Measurements from ENCODE around the gene CHCHD3. TPM values are rescaled to one million over a fixed set of nuclear protein-coding genes. Genes with fewer than 3 reads are reported as not detected.

CHCHD3 gene
- total RNA-seq, 1 experiment from 2014 or later = 114 TPM

DNA sequence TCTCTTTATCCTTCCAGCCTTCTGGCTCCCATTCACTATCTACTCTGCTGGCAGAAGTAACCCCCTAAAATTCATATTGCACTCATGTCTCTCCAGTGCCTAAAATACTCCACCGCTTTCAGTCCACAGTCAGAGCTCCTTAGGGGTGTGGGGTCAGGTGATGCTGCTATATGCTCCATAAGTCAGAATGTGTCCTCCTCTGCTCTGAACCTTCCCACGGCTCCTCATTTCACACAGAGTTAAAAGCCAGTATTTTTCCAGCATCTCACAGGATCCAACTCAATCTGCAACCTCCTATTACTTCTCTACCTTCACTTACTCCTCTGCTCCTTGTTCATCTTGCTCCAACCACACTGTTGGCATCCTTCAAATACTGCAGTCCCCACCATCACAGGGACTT lies 31.1 kb upstream of the CHCHD3 start (continued):
- TF ChIP-seq, protein P1, sequence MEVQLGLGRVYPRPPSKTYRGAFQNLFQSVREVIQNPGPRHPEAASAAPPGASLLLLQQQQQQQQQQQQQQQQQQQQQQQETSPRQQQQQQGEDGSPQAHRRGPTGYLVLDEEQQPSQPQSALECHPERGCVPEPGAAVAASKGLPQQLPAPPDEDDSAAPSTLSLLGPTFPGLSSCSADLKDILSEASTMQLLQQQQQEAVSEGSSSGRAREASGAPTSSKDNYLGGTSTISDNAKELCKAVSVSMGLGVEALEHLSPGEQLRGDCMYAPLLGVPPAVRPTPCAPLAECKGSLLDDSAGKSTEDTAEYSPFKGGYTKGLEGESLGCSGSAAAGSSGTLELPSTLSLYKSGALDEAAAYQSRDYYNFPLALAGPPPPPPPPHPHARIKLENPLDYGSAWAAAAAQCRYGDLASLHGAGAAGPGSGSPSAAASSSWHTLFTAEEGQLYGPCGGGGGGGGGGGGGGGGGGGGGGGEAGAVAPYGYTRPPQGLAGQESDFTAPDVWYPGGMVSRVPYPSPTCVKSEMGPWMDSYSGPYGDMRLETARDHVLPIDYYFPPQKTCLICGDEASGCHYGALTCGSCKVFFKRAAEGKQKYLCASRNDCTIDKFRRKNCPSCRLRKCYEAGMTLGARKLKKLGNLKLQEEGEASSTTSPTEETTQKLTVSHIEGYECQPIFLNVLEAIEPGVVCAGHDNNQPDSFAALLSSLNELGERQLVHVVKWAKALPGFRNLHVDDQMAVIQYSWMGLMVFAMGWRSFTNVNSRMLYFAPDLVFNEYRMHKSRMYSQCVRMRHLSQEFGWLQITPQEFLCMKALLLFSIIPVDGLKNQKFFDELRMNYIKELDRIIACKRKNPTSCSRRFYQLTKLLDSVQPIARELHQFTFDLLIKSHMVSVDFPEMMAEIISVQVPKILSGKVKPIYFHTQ (CRISPR knock-in tag; IDR thresholded peaks at IDR 0.05) = no peak

DNA sequence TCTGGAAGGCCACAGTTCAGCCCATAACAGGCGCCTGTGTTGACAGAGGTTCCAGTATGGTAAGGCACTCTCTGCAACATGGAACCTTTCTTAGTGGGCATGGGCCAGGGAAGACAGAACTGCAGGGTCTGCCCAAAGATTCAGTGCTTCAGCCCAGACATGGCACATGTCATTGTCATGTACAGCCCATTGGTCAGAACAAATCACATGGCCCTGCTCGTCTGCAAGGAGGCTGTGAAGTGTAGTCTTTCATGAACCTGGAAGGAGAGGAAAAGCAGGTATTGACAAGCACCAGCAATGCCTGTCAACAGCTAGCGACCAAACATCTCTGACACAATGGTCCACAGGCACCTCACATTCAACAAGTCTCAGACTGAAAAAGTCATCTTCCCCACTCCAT lies 30.4 kb upstream of the CHCHD3 start:
- Mint-ChIP-seq H3K27me3 (ENCODE audit: low read depth) (no peaks in the 10 kb centered on the region; the same call in 1 of the 2 replicates), H3K4me1 (peaks cover 20% of the 10 kb centered on the region), H3K27ac (no peak overlapping the region), H3K4me3 (no peak overlapping the region), H3K36me3 (peaks cover 23% of the 10 kb centered on the region), H3K9me3 (peaks cover 50% of the 10 kb centered on the region)
- DNase-seq (ENCODE audit: low spot score) (no peak), ATAC-seq (no peak)
- ChIA-PET CTCF (no interaction called here), POLR2A (no interaction called here)
- TF ChIP-seq FOXJ3 (CRISPR knock-in tag; IDR thresholded peaks at IDR 0.05; ENCODE audit: borderline replicate concordance) (no peak), NFE2L1 (CRISPR knock-in tag; IDR thresholded peaks at IDR 0.05) (no peak), SOX15 (CRISPR knock-in tag; IDR thresholded peaks at IDR 0.05) (no peak), ZNF121 (CRISPR knock-in tag; IDR thresholded peaks at IDR 0.05) (no peak), ZNF396 (CRISPR knock-in tag; IDR thresholded peaks at IDR 0.05; ENCODE audit: borderline replicate concordance) (no peak), RELA (CRISPR knock-in tag; IDR thresholded peaks at IDR 0.05; ENCODE audit: borderline replicate concordance) (no peak)
- TF ChIP-seq, protein P2, sequence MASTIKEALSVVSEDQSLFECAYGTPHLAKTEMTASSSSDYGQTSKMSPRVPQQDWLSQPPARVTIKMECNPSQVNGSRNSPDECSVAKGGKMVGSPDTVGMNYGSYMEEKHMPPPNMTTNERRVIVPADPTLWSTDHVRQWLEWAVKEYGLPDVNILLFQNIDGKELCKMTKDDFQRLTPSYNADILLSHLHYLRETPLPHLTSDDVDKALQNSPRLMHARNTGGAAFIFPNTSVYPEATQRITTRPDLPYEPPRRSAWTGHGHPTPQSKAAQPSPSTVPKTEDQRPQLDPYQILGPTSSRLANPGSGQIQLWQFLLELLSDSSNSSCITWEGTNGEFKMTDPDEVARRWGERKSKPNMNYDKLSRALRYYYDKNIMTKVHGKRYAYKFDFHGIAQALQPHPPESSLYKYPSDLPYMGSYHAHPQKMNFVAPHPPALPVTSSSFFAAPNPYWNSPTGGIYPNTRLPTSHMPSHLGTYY (CRISPR knock-in tag; IDR thresholded peaks at IDR 0.05) = no peak
- TF ChIP-seq, protein P3, sequence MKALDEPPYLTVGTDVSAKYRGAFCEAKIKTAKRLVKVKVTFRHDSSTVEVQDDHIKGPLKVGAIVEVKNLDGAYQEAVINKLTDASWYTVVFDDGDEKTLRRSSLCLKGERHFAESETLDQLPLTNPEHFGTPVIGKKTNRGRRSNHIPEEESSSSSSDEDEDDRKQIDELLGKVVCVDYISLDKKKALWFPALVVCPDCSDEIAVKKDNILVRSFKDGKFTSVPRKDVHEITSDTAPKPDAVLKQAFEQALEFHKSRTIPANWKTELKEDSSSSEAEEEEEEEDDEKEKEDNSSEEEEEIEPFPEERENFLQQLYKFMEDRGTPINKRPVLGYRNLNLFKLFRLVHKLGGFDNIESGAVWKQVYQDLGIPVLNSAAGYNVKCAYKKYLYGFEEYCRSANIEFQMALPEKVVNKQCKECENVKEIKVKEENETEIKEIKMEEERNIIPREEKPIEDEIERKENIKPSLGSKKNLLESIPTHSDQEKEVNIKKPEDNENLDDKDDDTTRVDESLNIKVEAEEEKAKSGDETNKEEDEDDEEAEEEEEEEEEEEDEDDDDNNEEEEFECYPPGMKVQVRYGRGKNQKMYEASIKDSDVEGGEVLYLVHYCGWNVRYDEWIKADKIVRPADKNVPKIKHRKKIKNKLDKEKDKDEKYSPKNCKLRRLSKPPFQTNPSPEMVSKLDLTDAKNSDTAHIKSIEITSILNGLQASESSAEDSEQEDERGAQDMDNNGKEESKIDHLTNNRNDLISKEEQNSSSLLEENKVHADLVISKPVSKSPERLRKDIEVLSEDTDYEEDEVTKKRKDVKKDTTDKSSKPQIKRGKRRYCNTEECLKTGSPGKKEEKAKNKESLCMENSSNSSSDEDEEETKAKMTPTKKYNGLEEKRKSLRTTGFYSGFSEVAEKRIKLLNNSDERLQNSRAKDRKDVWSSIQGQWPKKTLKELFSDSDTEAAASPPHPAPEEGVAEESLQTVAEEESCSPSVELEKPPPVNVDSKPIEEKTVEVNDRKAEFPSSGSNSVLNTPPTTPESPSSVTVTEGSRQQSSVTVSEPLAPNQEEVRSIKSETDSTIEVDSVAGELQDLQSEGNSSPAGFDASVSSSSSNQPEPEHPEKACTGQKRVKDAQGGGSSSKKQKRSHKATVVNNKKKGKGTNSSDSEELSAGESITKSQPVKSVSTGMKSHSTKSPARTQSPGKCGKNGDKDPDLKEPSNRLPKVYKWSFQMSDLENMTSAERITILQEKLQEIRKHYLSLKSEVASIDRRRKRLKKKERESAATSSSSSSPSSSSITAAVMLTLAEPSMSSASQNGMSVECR (CRISPR knock-in tag; IDR thresholded peaks at IDR 0.05; ENCODE audit: borderline replicate concordance) = no peak

DNA sequence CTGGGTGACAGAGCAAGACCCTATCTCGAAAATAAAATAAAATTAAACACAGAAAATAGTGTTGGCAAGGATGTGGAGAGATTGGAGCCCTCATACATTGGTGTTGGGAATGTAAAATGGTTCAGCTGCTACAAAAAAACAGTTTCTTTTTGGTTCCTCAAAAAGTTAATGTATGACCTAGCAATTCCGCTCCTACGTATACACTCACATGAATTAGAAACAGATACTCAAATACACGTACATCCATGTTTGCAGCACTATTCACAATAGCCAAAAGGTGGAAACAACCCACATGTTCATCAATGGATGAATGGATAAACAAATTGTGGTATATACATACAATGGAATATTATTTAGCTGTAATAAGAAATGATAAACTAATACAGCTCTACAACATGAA lies 28.4 kb upstream of the CHCHD3 start:
- ATAC-seq (no peak), DNase-seq (ENCODE audit: low spot score) (no peak)
- Mint-ChIP-seq H3K9me3 (peaks cover 50% of the 10 kb centered on the region), H3K27me3 (ENCODE audit: low read depth) (no peaks in the 10 kb centered on the region; the same call in 1 of the 2 replicates), H3K27ac (no peak overlapping the region), H3K4me1 (peaks cover 15% of the 10 kb centered on the region), H3K36me3 (peaks cover 23% of the 10 kb centered on the region), H3K4me3 (no peak overlapping the region)
- POLR2A ChIA-PET = no interaction called here
- CTCF ChIA-PET = no interaction called here
- TF ChIP-seq ZNF263 (CRISPR knock-in tag; IDR thresholded peaks at IDR 0.05; ENCODE audit: low read depth) = no peak
- no peak for TF ChIP-seq ZNF671 (CRISPR knock-in tag; IDR thresholded peaks at IDR 0.05)
- TF ChIP-seq, protein P4, sequence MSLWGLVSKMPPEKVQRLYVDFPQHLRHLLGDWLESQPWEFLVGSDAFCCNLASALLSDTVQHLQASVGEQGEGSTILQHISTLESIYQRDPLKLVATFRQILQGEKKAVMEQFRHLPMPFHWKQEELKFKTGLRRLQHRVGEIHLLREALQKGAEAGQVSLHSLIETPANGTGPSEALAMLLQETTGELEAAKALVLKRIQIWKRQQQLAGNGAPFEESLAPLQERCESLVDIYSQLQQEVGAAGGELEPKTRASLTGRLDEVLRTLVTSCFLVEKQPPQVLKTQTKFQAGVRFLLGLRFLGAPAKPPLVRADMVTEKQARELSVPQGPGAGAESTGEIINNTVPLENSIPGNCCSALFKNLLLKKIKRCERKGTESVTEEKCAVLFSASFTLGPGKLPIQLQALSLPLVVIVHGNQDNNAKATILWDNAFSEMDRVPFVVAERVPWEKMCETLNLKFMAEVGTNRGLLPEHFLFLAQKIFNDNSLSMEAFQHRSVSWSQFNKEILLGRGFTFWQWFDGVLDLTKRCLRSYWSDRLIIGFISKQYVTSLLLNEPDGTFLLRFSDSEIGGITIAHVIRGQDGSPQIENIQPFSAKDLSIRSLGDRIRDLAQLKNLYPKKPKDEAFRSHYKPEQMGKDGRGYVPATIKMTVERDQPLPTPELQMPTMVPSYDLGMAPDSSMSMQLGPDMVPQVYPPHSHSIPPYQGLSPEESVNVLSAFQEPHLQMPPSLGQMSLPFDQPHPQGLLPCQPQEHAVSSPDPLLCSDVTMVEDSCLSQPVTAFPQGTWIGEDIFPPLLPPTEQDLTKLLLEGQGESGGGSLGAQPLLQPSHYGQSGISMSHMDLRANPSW (CRISPR knock-in tag; conservative IDR thresholded peaks at IDR 0.05; ENCODE audit: low read depth) = no peak
- TF ChIP-seq, protein P5, sequence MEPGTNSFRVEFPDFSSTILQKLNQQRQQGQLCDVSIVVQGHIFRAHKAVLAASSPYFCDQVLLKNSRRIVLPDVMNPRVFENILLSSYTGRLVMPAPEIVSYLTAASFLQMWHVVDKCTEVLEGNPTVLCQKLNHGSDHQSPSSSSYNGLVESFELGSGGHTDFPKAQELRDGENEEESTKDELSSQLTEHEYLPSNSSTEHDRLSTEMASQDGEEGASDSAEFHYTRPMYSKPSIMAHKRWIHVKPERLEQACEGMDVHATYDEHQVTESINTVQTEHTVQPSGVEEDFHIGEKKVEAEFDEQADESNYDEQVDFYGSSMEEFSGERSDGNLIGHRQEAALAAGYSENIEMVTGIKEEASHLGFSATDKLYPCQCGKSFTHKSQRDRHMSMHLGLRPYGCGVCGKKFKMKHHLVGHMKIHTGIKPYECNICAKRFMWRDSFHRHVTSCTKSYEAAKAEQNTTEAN (CRISPR knock-in tag; IDR thresholded peaks at IDR 0.05) = no peak
- TF ChIP-seq, protein P6, sequence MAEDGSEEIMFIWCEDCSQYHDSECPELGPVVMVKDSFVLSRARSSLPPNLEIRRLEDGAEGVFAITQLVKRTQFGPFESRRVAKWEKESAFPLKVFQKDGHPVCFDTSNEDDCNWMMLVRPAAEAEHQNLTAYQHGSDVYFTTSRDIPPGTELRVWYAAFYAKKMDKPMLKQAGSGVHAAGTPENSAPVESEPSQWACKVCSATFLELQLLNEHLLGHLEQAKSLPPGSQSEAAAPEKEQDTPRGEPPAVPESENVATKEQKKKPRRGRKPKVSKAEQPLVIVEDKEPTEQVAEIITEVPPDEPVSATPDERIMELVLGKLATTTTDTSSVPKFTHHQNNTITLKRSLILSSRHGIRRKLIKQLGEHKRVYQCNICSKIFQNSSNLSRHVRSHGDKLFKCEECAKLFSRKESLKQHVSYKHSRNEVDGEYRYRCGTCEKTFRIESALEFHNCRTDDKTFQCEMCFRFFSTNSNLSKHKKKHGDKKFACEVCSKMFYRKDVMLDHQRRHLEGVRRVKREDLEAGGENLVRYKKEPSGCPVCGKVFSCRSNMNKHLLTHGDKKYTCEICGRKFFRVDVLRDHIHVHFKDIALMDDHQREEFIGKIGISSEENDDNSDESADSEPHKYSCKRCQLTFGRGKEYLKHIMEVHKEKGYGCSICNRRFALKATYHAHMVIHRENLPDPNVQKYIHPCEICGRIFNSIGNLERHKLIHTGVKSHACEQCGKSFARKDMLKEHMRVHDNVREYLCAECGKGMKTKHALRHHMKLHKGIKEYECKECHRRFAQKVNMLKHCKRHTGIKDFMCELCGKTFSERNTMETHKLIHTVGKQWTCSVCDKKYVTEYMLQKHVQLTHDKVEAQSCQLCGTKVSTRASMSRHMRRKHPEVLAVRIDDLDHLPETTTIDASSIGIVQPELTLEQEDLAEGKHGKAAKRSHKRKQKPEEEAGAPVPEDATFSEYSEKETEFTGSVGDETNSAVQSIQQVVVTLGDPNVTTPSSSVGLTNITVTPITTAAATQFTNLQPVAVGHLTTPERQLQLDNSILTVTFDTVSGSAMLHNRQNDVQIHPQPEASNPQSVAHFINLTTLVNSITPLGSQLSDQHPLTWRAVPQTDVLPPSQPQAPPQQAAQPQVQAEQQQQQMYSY (CRISPR knock-in tag; IDR thresholded peaks at IDR 0.05) = no peak
- no peak for TF ChIP-seq ZNF317 (CRISPR knock-in tag; IDR thresholded peaks at IDR 0.05; ENCODE audit: borderline replicate concordance, low read depth)
- TF ChIP-seq, protein P7, sequence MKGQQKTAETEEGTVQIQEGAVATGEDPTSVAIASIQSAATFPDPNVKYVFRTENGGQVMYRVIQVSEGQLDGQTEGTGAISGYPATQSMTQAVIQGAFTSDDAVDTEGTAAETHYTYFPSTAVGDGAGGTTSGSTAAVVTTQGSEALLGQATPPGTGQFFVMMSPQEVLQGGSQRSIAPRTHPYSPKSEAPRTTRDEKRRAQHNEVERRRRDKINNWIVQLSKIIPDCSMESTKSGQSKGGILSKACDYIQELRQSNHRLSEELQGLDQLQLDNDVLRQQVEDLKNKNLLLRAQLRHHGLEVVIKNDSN (CRISPR knock-in tag; IDR thresholded peaks at IDR 0.05) = no peak

Data from WTC11 (cell line).